Pancreas (tissue), 10 donors: ENCODE measurements around the gene TXK. TPM values are rescaled to one million over a fixed set of nuclear protein-coding genes. Genes with fewer than 3 reads are reported as not detected.

ENCODE experiments used
- ATAC-seq, 4 donors: fragments of 200-7000 bp; cut with Tn5 transposase; one replicate each; pipeline versions ENCODE4 v1.8.0 to v1.9.1; 2020; ENCODE audit warnings: mild to moderate bottlenecking in 4 of 4, moderate library complexity in 4 of 4
- DNase-seq, 6 donors: peaks; one replicate each; pipeline ENCODE4 v3.0.0-alpha.2; 2020
- FAIRE-seq: peaks from 2 replicates; lab custom pipeline; 2012; peaks lifted over from hg19 to GRCh38; lab: Jason Lieb, UNC
- H3K27ac ChIP-seq, 4 donors: fragments of 200-600 bp; sonication (generic); 1 replicate in 3 of 4; 2 replicates in 1 of 4; pipeline versions ENCODE4 v1.5.0 to v1.8.0; 2020
- H3K27me3 ChIP-seq, 4 donors: fragments of 200-600 bp; one replicate each; pipeline ENCODE4 v1.8.0; 2021
- H3K36me3 ChIP-seq, 3 donors: fragments of 200-600 bp; sonication (generic) in 1 of 3; one replicate each; pipeline versions ENCODE4 v1.5.0 to v1.8.0; 2020 to 2021
- H3K4me1 ChIP-seq, 3 donors: fragments of 200-600 bp; one replicate each; pipeline ENCODE4 v1.8.0; 2021
- H3K4me3 ChIP-seq, 4 donors: fragments of 200-600 bp; sonication (generic) in 2 of 4; one replicate each; pipeline versions ENCODE4 v1.5.0 to v1.8.0; 2020 to 2021
- H3K9me3 ChIP-seq, 4 donors: fragments of 200-600 bp; one replicate each; pipeline ENCODE4 v1.8.0; 2021
- WGBS, 2 donors: extraction: QIAGEN DNeasy Blood & Tissue Kit; methylation state at CpG; one replicate each; pipeline ENCODE4 v1.1.7; 2013; 5-methylcytosine and 5-hydroxymethylcytosine counted together
- intact Hi-C, 3 donors: fragments of 100-400 bp; cut with DNase I; formaldehyde crosslinking; loops; one replicate each; pipeline versions ENCODE4 v1.11.1 to v1.14.2; 2022
- polyA plus RNA-seq, 2 donors: library from polyadenylated mRNA; stranded (reverse); fragments of 200-250 nt; gene quantifications; one replicate each; pipeline ENCODE4 v1.2.3, GENCODE V29; 2013
- total RNA-seq, 6 donors: library from RNA; stranded (reverse); fragmentation: NEBNext Ultra II Directional in 4 of 6; extraction: Animal tissue kit (Norgen Biotek cat#: 25700) in 4 of 6; gene quantifications; one replicate each; pipeline versions ENCODE4 v1.2.1 to v1.2.4, GENCODE V29; 2021 to 2023
- TF ChIP-seq, protein P1 (sequence below), 4 donors: fragments of 200-600 bp; sonication (generic) in 3 of 4; IDR thresholded peaks; one replicate each; pipeline versions ENCODE4 v1.5.0 to v1.8.0; 2021; ENCODE audit warnings: antibody characterized with exemption in 4 of 4
- donor health status: healthy with polysubstance abuse.
- donor health status: DM: no; HTN: no; CAD: no; lungs with moderate emphysema.
- donor health status: DM: no; HTN: no; CAD: no.
- donor health status: control.
- donor health status: control.
- donor health status: Bipolar disorder and iron deficiency.
- donor health status: DM: yes; HTN: yes; CAD: no.
- donor health status: DM: no; HTN: no; CAD: no.
- donor health status: DM: no; HTN: no; CAD: no.
- donor health status: DM: yes; HTN: yes; CAD: no.

The TXK gene
- total and polyA plus RNA-seq, 8 donors: 0.46 to 1.6 (median 0.75) TPM

DNA sequence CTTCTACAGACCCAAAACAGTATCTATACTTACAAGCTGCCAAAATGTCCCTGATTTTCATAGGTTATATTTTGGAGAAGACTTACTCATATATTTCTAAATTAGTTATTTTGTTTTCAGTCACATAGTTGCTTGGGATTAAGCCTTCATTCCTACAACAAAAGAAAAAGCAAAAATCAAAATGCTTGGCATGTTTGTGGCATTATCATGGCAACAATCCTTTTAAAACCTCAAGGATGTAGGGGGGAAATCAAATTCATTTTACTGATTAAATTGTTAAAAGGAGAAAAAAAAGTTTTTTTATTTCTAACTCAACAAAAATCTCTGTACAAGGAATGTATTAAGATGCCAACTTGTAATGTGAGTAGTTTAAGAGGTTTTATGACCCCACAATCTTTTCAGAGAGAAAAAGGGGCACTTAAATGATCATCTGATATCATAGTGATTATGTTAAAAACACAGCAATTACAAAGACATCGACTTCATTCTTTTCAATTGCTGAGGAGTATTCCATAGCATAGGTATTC, 23.5 kb downstream of the TXK start:
- intact Hi-C loops: no loop called here
- ATAC-seq (no peak), FAIRE-seq (no peak), DNase-seq (no peak)
- Histone ChIP-seq H3K4me3 (no peak overlapping the region), H3K36me3 (no peaks in the 10 kb centered on the region), H3K27me3 (no peaks in the 10 kb centered on the region), H3K27ac (no peak overlapping the region), H3K4me1 (no peaks in the 10 kb centered on the region), H3K9me3 (no peaks in the 10 kb centered on the region)
- 61 to 91% methylated on average over 1 of the region's 1 CpG for WGBS, 2 donors
- TF ChIP-seq, protein P1, sequence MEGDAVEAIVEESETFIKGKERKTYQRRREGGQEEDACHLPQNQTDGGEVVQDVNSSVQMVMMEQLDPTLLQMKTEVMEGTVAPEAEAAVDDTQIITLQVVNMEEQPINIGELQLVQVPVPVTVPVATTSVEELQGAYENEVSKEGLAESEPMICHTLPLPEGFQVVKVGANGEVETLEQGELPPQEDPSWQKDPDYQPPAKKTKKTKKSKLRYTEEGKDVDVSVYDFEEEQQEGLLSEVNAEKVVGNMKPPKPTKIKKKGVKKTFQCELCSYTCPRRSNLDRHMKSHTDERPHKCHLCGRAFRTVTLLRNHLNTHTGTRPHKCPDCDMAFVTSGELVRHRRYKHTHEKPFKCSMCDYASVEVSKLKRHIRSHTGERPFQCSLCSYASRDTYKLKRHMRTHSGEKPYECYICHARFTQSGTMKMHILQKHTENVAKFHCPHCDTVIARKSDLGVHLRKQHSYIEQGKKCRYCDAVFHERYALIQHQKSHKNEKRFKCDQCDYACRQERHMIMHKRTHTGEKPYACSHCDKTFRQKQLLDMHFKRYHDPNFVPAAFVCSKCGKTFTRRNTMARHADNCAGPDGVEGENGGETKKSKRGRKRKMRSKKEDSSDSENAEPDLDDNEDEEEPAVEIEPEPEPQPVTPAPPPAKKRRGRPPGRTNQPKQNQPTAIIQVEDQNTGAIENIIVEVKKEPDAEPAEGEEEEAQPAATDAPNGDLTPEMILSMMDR (IDR thresholded peaks at IDR 0.05): no peak

- WGBS, 2 donors: 49 to 53% methylated on average over 5 of the region's 5 CpGs
- intact Hi-C loops: no loop called here
- DNase-seq (no peak), ATAC-seq (peak; percentile 71 to 83 (median 74)), FAIRE-seq (no peak)
- Histone ChIP-seq H3K4me3 (no peak overlapping the region), H3K36me3 (no peaks in the 10 kb centered on the region), H3K4me1 (no peaks in the 10 kb centered on the region), H3K27ac (peak overlapping the region in 1 of 4 donors; percentile 1), H3K9me3 (no peaks in the 10 kb centered on the region), H3K27me3 (no peaks in the 10 kb centered on the region)
- TF ChIP-seq, protein P1 (IDR thresholded peaks at IDR 0.05): peak in 1 of 4 donors; percentile 32
Measured at GRCh38 chr4:48109413-48110263, 24.4 kb downstream of the TXK start.

- 65 to 69% methylated on average over 2 of the region's 2 CpGs for WGBS, 2 donors
- Histone ChIP-seq H3K27me3 (no peaks in the 10 kb centered on the region), H3K27ac (peak overlapping the region in 2 of 4 donors; percentile 1), H3K4me1 (no peaks in the 10 kb centered on the region), H3K36me3 (no peaks in the 10 kb centered on the region), H3K9me3 (no peaks in the 10 kb centered on the region), H3K4me3 (no peak overlapping the region)
- ATAC-seq (peak; percentile 68 to 87 (median 81)), DNase-seq (no peak), FAIRE-seq (no peak)
- intact Hi-C loops: no loop called here
- TF ChIP-seq, protein P1 (IDR thresholded peaks at IDR 0.05): no peak
Measured at GRCh38 chr4:48108309-48109073, 25.6 kb downstream of the TXK start.

GRCh38 chr4:48105230-48105629, 28.8 kb downstream of the TXK start:
- intact Hi-C loops: no loop called here
- Histone ChIP-seq H3K36me3 (no peaks in the 10 kb centered on the region), H3K27ac (no peak overlapping the region), H3K9me3 (no peaks in the 10 kb centered on the region), H3K27me3 (no peaks in the 10 kb centered on the region), H3K4me1 (no peaks in the 10 kb centered on the region), H3K4me3 (no peak overlapping the region)
- WGBS, 2 donors: 98% methylated on average over 1 of the region's 1 CpG
- DNase-seq (no peak), ATAC-seq (no peak), FAIRE-seq (no peak)
- TF ChIP-seq, protein P1 (IDR thresholded peaks at IDR 0.05): no peak
